ENCODE results near the gene ZMYND10.
"Not testable (repeated sequence)": the region's sequence is repeated elsewhere in the genome, so short reads cannot be mapped to it uniquely, and the experiment has no call there.

Gene ZMYND10

DNA sequence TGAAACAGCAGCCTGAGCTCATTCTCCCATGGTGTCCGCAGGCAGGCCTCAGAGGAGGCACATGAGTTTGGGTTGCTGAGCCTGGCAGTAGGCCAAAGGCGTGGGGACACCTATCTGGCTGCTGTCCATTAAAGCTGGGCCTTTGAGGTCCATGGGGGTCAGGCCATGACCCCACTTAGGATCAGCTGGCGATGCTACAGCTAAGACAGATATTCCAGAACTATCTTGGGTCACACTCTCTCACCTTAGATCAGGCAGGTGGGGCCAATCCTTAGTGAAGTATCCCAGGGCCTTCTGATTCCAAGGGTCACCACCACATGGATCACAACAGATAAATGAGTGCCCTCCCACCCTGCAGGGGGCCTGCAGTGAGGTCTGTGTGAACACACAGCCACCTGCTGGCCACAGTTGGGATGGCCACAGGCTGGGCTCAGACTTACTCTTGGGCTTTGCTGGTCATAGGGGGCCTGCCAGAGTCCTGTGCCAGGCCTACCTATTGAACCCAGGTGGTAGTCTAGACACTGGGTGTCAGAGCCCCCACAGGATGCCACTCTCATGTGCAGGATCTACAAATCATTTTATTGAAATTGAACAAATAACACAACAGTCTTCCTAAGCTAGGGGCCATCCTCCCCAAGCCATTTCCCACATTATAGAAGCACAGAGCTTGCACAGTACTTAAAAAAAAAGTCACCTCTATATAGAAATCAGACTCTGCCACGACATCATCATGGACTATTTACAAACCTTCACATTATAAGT lies 21.0 kb downstream of the ZMYND10 start:
- no peak for DNase-seq

DNA sequence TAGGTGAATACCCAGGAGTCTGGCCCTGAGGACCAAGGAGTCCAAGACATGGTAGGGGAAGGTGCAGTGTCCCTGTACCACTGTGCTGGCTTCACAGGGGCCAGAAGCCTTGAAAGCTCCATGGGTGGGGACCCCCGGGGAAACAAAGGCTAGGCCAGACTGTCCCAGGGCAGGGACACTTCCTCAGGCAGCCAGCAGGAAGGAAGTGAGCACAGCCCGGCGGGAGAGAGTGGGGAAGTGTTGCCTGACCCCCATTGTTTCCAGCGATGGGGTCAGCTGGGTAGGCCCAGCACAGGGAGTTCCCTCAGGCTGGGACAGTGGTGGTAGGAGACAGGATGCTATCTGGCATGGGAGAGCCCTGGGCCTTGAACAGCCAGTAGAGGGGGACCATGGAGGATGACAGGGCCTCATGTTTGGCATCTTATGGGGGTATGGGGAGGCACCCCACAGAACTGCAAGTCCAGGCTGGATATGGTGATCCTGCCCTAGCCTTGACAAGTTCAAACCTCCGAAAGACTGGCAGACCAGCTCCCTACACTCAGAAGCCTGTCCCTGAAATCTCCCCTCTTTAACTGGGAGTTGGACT lies 21.8 kb downstream of the ZMYND10 start:
- DNase-seq: no peak

DNA sequence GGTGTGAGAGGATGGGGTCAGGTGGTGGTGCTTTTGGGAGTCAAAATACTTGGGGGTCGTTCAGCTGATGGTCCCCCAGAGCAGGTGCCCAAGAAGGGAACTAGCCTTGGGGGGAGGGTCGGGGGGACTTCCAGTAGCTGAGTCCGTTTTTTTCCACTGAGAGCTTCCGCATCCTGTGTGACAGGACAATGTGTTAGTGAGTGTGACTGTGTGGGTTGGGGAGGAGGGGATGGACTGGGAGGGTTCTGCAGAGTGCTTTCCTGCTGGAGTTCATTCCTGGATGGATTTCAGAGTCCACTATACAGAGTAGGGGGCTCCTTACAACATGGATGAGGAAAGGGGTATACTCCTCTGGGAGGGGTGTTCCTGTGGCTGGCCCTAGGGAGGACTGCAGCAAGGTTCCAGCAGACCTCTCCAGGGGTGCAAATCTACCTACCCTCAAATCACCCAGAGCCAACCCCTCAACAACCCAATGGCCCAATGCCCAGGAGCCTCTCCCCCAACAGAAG lies 22.4 kb downstream of the ZMYND10 start:
- DNase-seq: no peak

DNA sequence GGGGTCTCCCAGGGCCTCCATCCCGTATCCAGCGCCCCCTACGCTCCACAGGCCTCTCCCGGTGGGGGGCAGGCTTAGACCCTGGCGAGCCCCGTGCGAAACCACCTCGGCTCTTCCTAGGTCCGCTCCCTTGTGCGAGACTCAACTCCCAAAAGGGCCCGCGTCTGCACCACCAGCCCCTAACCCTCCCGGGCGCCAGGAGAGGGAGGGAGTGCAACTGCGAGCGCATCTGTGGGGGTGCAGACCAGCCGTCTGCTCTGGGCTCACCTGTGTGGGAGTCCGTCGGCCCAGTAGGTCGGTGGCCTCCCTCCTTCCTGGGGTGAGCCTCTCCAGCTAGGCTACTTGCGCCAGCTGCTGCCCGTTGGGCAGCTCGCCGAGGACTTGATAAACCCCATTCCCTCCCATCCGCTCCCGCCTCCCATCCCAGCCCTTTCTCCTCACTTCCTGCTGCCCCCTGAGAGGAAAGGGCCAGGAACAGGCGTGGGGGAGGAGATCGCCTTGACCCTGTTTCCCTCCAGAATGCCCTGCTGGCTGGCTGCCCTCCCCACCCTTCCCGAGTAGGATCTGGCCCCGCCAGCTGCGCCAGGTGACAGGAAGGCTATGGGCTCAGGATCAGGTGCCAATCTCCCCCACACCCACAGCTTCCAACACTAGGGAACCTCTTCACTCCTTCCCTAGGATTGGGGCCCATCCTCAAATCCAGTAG lies 23.0 kb downstream of the ZMYND10 start, which contains the start of gene HYAL2:
HYAL2 (minus strand) TSS at position 360 of the 706 bp plus-strand sequence. CDS start 2,256 bp downstream, outside the sequence.
- DNase-seq: no peak

DNA sequence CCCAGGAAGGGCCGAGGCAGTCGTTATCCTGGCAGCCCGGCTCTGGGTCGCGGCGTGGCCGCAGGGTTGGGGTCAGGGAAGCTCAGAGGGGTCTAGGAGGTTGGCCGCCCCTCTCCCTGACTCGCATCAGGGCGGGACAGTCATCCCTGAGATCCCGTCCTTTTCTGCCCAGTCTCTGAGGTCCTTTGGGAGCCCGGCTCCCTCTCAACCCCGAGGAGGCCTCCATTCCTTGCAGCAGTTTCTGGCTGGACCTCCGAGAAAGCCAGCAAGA lies 23.5 kb downstream of the ZMYND10 start:
- no peak for DNase-seq

DNA sequence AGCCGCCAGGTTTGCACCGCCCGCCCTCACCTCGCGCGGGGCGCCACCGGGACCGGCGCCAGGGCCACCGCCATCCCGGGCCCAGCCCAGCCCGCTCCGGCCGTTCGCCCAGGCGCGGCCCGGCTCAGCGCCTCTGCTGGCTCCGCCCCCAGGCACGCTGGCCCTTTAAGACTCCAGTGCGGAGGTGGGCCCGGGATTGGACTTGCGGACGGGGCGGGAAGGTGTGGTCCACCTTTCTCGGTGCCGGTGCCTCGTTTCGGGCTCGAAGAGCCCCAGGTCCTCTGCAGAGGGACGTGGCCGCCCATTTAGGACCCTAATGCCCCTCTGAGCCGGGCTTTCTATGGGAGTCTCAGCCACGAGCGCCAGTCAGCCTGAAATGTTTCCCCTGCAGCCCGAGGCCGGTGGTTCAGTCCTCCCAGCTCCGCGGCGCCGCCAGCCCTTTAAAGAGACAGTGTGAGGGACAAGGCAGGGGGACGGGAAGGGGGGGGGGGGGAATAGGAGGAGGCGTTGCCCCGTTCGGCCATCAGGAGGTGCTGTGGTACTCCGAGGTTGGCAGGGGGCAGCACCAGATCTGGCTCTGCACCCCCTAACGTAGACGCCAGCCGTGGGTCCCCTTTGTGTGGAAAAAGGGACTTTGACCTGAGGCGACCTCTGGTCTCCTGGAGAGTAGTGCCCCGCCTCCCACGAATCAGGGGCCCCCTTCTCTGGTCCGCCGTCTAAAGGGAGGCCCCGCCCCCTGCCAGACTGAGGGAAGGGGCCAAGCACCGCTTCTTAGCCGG lies 24.0 kb downstream of the ZMYND10 start:
- peak; percentile 69 for DNase-seq

DNA sequence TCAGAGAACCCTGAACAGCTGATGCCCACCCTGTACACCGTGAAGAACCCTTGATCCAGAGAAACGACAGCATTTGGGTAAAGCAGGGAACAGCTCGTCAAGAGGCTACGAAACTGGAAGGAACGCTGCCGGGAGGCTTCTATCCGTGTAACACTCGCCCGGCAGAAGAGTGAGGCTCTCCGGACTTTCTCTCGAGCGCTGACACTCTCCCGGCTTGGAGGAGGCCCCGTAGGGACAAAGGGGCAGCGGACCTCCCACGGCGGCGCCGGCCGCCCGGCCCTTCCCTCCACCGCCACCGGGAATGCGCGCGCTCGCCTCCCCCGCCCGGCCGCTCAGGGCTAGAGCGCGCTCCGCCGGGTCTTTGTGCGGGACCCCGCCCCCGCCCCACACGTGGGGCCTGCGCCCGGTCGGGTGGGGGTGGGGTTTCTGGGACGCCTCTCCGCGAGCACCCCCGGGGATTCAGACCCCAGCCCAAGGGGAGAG lies 24.6 kb downstream of the ZMYND10 start:
- DNase-seq: no peak

DNA sequence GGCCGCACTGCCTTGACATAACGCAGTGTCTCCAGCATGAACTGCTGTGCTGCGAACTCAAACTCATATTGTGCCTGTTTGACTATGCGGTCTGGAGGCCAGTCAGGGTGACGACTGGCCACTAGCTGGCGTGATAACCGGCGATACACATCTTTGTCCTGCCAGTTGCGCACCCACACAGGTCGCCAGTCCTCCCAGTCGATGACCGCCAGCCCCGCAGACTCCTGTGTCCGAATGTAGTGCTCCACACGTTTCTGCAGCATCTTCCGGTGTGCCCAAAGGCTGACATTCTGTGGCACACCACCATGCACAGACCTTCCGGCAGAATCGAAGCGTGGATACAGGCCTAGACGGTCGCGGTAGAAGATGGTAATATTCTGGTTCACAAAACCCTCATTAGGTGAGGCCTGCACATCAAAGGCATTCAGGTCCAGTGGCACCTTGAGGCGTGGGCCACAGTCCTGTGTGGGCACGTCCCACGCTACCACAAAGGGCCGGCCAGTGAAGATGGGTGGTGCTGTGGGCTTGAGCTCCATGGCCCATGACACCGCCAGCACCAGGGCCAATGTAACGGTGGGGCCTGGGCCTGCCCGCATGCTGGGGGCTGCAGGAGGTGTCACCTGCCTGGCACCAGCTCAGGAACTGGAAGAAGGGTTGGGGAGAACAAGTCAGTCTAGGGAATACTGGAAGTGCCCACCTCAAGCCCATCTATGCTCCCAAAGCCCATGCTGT lies 25.5 kb downstream of the ZMYND10 start:
- DNase-seq: no peak

DNA sequence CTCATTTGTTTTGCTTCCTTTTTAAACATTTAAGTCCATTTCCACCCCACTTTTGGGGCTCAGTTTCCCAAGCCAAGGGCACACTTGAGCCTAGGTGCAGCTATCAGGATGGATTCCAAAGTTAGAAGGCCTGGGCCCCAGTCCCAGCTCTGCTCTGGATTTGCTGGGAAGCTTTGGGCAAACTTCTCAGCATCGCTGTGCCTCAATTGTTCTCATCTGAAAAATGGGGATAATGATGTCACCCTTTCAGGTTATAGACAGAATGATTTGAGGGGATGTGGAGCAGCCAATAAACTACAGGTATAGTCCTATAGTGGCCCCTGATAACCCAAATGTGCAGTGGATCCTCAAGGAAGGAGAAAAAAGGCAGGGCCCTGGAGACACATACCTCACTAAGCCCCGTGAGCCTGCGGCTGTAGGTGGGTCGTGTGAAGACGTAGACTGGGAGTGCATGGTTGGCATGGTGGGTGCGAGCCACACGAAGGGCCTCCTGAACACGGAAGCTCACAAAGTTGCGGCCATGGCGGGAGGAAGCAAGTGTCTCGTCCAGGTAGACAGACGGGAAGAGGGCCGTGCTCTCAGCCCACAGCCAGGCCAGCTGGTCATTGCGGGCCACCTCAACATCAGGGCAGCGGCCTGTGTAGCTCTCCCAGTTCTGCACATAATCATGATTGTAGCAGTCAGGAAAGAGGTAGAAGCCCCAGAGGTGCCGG lies 26.2 kb downstream of the ZMYND10 start:
- no peak for DNase-seq

DNA sequence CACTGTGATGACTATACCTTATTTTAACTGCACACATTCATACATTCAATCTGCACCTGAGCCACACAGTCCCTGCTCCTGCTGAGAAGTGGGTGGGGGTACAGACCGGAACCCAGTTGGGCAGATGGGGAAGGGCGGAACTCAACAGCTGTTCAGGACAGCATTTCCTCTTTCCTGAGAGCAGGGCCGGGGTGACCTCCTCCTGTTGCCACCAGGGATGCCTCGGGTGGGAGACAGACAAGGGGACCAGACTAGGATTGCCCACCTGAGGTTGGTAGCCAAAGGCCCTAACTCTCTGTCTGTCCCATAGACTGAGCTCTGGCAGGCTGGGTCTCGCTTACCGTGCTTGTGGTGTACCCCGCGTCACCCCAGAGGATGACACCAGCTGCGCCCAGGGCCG lies 26.9 kb downstream of the ZMYND10 start:
- no peak for DNase-seq

DNA sequence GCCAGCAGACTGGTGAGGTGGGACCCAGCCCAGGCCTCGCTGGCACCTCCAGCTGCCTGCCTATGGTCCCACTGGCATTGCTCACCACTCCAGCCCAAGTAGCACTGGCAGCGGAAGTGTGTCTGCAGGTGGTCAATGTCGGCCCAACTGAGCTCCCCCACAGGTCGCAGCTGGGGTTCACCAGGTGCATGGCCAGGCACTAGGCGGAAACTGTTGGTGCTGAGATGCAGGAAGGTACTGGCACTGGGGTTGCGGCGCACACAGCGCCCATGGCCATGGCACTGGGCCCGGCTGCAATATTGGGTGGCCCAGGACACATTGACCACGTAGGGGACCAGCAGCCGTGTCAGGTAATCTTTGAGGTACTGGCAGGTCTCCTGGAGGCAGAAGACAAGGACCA lies 27.4 kb downstream of the ZMYND10 start:
- DNase-seq: no peak

DNA sequence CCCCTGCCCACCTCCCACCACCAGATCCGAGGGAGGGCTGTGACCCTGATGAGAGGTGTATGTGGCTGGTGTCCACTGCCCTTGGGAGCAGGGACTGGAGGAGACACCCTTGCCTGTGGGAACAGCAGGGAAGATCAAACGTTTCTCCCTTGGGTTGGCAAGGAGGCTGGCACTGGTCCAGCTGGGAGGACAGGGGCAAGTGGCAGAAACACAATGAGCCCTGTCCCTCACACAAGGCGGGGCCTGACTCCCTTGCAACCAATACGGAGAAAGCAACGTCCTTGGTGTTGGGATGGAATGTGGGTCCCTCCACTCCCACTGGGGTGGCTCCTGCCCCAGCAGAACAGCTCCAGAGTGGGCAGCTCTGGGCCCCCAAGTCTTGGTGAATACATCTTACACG lies 28.2 kb downstream of the ZMYND10 start:
- no peak for DNase-seq

DNA sequence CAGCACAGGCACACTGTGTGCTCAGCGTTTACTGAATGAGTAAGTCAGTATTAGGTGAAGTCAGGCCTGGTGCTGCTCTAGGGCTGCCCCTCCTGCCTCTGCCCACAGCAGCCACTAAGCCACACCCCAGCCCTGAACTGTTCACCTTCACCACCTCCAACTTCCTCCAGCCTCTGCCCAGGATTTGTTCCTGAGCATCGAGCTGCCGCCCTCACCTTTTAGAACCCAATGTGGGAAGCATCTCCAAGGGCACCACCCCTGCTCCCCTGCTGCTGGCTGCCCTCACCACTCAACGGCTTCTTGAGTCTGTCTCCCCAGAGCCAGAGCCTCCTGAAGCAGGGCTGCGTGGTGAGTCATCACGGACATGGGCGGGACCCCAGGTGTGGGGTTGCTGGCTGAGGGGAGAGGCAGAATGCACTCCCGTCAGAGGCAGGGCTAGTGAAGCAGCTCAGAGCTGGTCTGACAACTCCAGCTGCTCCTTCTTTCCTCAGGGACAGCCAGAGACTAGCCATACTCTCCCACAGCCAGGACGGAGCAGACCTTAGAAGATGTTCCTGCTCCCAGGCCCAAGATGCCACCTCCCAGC lies 28.8 kb downstream of the ZMYND10 start:
- DNase-seq: peak; percentile 85

DNA sequence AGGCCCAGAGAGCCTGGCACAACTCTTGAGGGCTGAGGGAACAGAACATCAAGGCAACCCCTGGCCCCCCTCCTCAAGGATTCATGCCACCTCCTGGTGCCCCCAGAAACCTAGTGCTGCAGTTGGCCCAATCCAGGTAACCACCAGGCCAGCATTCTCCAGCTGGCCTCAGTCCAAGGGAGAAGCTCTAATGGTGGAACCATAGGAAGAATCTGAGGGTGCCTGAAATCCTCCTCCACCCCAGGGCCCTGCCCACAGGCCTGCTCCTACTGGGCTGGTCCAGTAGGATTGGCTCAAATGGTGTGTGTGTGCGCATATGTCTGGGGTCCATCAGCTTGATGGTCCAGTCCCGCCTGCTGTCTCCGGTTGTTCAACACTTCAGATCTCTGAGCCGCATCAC lies 30.7 kb downstream of the ZMYND10 start:
- DNase-seq: no peak

DNA sequence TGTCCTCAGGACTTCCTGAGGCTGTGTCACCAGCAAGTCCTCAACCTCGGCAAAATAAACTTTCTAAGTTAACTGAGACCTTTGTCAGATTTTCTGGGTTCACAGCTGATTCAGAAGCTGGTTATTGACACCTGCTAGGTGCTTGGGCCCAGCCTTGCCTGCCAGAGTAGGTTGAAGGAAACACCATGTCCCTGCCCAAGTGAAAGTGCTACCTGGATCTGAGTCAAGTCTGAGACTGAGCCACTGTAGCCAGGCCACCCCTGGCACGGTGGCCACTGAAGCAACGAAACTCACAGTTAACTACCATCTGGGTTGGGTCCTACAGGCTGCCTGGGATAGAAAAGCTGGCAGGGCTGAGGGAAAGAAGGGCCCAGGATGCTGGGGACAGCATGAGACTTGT lies 31.2 kb downstream of the ZMYND10 start:
- DNase-seq: no peak

DNA sequence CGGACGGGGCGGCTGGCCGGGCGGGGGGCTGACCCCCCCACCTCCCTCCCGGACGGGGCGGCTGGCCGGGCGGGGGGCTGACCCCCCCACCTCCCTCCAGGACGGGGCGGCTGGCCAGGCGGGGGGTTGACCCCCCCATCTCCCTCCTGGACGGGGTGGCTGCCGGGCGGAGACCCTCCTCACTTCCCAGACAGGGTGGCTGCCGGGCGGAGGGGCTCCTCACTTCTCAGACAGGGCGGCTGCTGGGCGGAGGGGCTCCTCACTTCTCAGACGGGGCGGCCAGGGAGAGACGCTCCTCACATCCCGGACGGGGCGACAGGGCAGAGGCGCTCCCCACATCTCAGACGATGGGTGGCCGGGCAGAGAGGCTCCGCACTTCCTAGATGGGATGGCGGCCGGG lies 33.5 kb downstream of the ZMYND10 start:
- not testable (repeated sequence) for DNase-seq

DNA sequence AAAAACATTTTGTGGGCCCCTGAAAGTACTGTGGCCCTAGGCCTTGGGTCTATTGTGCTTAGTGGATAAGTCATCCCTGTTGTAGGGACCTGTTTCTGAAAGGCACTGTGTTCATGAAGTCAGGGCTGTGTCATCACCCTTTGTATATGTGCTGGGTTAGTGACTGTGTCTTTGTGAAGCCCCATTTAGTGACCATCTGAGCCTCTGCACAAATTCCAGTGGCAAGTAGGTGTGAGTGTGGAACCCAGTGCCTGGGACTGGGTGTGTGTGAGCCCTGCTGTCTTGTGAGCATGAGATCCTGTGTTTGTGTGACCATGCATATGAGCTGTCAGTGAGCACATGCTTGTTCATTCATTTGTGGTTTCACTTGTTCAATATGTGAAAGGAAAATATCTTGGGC lies 40.9 kb downstream of the ZMYND10 start:
- DNase-seq: no peak

DNA sequence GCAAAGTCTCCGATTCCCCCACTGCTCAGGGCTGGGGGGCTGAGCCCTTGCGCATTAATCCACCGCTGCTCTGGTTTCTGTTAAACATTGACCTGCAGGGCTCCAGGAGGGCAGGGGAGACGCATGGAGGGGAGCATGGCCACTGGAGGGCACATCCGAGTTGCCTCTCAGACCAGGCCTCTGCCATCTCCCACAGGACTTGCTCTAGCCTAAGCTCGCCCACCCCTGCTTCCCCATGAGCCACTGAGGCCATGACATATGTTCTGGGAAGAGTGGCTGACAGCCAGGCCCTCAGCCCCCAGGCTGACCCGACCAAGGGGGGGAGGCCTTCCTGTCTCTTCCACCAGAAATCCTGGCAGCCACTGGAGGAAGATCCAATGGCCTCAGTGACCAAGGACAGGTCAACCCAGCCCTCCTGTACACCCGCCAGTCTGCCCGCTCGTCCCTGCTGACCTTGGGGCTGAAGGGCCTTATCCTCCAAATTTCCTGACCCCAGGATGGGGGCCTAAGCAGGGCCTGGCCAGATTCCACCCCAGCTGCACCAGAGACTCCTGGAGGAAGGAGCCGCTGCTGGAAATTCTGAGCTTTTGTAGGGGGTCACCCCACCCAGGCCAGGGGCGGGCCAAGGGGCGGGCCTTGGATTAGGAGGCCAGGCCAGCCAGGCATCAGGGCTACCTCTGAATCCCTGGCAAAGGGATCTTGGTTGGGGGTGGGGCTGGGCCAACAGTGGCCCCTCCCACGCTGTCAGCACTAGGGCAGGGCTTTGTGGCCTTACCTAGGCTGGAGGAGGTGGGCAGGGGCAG lies 42.3 kb downstream of the ZMYND10 start, which contains the start of gene HYAL1:
HYAL1 (minus strand) TSS at position 562 of the 803 bp plus-strand sequence. CDS start 618 bp downstream, outside the sequence.
- DNase-seq: no peak

DNA sequence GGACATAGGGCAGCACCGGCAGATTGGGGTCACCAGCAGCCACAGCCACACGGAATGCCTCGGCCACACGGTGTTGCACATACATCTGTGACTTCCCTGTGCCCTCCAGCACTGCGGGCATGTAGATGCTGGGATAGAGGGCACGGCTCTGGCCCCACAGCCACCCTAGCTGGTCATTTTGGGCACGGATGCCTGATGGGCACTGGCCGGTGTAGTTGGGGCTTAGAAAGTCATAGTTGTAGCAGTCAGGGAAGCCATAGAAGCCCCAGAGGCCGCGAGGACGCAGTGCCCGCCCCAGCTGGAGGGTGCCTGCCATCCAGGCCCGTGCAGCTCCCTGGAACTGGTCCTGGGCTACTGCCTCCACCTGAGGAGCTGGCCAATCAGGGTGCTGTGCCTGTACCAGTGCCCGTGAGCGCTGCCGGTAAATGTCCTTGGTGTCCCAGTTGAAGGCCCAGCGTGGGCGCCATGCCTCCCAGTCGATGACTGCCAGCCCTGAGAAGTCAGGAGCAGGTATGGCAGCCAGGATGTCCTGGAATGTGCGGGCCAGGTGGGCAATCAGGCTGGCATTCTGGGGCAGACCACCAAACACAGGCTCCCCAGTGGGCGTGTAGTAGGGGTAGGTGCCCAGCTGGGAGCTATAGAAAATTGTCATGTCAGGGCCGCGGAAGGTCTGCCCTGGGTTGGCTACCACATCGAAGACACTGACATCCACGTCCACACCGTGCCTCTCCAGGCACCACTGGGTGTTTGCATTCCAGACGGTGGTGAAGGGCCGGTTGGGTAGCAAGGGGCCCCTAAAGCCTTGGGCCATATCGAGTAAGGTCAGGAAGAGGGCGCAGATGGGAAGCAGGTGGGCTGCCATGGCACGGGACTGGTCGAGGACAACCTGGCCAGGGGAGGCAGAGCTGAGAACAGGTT lies 43.2 kb downstream of the ZMYND10 start:
- DNase-seq: no peak
